Inferior parietal cortex (tissue), 1 donor: ENCODE results near the gene PRKD2.
A peak's percentile ranks its signal among the peaks of the same experiment; 100 is the strongest.
"Not testable (repeated sequence)": the region's sequence is repeated elsewhere in the genome, so short reads cannot be mapped to it uniquely, and the experiment has no call there.

Source experiments
- DNase-seq: peaks from one replicate; pipeline ENCODE4 v3.0.0-alpha.2; 2016; ENCODE audit errors: extremely low spot score

The PRKD2 gene

DNA sequence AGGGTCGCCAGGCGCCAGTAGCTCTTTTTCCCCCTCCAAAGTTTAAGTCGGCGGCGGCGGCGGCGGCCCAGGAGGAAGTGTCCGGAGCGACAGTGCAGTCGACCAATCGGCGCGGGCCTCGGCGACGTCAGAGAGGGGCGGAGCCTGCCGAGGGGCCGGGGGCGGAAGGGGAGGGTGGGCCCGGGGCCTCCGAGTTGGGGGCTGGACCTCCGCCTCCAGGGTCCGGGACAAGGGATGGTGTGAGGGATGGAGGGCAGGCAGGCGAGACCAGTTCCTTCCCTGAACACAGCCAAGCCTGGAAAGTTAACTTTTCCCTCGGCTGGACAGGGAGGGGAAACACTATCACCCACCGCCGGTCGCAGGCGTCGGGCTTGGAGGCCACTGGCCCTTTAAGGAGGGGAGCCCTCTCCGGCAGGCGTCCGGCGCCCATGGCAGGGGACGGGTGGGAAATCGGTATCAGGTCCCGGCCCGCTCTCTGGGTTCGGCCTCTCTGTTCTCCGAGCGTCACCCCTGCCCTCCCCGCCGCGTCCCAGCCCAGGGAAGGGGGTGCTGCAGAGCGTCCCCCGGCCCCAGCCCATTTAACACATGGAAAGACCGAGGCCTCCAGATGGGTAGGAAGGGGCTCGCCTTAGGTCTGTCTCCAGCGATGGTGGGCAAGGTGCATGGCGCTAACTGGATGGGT, at the start of gene PRKD2:
Gene PRKD2 (minus strand): TSS at position 81 of the 682 bp plus-strand sequence. CDS start 744 bp downstream, outside the sequence.
- peak; percentile 72 for DNase-seq

DNA sequence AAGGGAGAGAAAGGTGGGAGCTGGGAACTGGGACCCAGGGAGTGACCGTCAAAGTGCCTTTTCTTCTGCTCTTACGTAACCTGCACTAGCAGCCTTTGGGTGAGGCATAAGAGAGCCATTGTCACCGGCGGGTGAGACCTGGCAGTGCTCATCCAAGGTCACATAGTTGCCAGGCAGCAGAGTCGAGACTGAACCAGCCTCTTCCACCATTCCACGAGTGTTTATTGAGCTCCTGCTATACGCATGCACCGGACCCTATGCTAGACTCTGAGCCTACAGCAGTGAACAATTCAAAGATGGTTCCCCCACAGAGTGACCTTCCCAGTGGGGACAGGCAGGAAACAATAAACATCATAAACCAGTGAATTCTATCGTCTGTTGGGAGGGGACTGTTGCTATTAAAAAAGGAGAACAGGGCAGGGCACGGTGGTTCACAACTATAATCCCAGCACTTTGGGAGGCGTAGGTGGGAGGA, 47.9 kb upstream of the PRKD2 start:
- no peak for DNase-seq

DNA sequence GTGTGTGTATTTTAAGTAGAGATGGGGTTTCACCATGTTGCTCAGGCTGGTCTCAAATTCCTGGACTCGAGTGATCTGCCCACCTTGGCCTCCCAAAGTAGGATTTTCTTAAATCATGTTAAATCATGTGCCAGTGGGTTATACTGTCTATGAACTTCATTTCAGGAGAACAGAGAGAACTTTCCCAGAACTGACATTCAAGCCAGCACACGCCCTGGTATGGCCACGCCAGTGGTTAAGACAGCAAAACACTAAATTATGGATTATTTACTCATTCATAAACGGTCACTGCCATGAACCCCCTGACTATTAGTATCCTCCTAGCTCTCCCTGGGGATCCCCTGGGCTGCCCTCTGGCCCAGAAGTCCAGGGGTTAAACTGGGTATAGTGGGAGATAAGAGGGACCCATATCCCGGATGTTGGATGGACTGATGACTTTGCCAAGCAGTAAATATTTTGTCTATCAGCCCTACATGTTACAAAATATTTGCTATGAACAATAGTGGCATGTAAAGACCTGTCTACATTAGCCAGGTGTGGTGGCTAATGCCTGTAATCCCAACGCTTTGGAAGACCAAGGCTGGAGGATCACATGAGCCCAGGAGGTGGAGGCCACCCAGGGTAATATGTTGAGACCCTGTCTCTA, 45.5 kb upstream of the PRKD2 start:
- no peak for DNase-seq

DNA sequence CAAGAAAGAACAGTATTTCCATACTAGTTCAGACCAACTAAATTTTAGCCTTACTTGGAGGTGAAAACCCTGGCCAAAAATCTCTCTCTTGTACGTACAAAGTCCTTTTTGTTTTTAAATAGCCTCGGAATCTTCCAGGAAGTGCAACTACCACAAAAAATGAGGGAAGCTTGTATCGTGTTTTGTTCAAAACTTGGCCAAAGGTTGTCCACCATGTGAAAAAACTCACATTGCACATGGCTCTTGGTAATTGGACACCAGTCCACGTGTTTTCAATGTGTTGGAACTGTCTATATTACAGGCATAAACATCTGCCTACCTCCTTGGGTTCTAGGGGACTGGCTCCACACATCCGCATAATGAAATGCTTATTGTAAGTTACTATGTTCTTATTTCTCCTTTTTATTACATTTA, 44.5 kb upstream of the PRKD2 start:
- no peak for DNase-seq

DNA sequence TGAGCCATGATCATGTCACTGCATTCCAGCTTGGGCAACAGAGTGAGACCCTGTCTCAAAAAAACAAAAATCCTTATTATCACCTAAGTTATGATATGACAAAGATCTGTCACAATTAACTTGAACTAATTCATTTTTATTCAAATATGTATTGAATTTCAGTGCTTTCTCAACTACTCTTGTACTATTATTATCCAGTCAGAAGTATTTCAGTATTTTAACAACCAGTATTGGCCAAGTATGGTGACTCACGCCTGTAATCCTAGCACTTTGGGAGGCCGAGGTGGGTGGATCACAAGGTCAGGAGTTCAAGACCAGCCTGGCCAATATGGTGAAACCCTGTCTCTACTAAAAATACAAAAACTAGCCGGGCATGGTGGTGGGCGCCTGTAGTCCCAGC, 44.0 kb upstream of the PRKD2 start:
- not testable (repeated sequence) for DNase-seq

DNA sequence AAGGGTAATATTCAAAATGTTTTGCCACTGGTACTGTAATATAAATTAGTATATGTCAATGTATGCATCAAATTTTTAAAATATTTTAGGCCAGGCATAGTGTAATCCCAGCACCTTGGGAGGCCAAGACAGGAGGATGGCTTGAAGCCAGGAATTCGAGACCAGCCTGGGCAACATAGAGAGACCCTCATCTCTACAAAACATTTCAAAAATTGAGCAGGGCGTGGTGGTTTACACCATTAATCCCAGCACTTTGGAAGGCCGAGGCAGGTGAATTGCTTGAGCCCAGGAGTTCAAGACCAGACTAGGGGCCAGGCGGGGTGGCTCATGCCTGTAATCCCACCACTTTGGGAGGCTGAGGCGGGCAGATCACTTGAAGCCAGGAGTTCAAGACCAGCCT, 43.4 kb upstream of the PRKD2 start:
- DNase-seq: no peak

DNA sequence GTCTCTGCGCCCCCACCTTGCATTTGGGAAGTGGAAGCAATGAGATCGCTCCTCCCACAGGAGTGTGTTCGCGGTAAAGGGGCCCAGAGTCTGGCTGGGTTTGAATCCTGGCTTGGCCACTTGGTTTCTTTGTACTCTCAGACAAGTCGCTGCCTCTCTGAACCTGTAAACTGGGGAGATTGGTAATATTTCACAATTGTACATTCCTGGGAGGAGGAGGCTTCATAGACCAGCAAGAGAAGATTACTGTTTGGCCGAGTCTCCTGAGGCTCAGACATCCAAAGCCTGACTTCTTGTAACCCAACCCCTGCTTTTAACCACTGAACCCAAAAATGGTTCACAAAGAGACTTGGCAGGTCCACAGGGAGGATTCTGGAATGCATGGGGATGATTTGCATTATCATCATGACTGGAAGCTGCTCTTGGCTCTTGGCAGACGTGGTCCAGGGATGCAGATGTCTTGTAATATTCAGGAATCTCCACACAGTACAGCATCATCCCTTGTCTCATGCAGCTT, 43.0 kb upstream of the PRKD2 start:
- no peak for DNase-seq

DNA sequence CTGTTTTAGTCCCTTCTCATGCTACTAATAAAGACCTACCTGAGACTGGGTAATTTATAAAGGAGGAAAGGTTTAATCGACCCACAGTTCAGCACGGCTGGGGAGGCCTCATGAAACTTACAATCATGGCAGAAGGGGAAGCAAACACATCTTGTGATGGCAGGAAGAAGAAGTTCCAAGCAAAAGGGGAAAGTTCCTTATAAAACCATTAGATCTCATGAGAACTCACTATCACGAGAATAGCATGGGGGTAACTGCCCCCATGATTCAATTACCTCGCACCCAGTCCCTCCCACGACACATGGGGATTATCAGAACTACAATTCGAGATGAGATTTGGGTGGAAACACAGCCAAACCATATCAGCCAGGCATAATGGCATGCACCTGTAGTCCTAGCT, 42.3 kb upstream of the PRKD2 start:
- DNase-seq: no peak

DNA sequence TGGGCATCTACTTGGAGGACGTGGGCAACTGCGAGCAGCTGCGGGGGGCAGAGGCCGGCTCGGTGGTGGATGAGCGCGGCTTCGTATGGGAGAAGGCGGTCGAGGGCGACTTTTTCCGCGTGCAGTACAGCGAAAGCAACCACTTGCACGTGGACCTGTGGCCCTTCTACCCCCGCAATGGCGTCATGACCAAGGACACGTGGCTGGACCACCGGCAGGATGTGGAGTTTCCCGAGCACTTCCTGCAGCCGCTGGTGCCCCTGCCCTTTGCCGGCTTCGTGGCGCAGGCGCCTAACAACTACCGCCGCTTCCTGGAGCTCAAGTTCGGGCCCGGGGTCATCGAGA, 39.6 kb upstream of the PRKD2 start:
- no peak for DNase-seq

DNA sequence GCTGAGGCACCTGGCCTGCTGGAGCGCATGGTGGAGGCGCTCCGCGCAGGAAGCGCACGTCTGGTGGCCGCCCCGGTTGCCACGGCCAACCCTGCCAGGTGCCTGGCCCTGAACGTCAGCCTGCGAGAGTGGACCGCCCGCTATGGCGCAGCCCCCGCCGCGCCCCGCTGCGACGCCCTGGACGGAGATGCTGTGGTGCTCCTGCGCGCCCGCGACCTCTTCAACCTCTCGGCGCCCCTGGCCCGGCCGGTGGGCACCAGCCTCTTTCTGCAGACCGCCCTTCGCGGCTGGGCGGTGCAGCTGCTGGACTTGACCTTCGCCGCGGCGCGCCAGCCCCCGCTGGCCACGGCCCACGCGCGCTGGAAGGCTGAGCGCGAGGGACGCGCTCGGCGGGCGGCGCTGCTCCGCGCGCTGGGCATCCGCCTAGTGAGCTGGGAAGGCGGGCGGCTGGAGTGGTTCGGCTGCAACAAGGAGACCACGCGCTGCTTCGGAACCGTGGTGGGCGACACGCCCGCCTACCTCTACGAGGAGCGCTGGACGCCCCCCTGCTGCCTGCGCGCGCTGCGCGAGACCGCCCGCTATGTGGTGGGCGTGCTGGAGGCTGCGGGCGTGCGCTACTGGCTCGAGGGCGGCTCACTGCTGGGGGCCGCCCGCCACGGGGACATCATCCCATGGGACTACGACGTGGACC, 39.1 kb upstream of the PRKD2 start:
- no peak for DNase-seq

DNA sequence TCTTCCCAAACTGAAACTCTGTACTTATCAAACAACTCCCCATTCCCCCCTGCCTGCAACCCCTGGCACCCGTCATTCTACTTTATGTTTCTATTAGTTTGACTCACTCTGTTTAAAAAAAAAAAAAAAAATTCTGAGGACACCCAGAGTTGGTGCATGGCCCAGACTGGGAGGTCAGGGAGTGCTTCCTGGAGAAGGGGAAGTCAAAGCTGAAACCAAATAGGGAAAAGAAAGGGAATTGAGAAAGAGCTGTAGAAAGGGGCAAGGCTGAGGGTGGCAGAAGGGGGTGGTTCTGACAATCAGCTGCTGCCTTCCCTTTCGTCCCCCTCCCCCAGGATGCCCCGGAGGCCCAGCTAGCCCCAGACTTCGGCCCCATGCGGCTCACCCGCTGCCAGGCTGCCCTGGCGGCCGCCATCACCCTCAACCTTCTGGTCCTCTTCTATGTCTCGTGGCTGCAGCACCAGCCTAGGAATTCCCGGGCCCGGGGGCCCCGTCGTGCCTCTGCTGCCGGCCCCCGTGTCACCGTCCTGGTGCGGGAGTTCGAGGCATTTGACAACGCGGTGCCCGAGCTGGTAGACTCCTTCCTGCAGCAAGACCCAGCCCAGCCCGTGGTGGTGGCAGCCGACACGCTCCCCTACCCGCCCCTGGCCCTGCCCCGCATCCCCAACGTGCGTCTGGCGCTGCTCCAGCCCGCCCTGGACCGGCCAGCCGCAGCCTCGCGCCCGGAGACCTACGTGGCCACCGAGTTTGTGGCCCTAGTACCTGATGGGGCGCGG, 38.4 kb upstream of the PRKD2 start:
- no peak for DNase-seq

DNA sequence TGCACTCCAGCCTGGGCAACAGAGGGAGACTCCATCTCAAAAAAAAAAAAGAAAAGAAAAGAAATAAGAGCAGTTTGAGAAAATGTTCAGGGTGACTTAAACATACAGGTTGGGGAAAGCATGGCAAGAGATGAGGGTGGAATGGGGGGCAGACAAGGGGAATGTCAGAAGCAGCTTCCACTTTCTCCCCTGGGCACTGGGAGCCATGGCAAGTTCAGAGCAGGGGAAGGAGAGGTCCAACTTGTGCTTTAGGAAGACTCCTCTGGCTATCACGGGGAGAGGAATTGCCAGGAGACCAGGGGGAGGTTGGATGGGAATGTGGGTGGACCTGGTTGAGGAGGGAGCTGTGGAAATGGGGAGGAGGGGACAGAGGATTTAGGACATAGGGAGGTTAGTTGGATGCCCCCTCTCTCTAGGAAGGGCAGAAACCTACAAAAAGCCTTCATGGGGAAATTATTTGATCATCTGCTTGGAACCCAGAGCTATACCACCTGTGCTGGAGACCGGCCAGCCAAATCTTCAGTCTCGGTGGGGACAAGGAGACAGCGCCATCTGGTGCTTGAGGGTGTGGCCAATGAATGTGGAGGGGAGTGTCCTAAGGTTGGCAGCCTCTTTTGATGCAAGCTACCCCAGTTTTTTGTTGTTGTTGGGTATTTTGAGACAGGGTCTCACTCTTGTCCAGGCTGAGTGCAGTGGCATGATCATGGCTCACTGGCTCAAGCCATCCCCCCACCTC, 36.7 kb upstream of the PRKD2 start:
- DNase-seq: no peak

DNA sequence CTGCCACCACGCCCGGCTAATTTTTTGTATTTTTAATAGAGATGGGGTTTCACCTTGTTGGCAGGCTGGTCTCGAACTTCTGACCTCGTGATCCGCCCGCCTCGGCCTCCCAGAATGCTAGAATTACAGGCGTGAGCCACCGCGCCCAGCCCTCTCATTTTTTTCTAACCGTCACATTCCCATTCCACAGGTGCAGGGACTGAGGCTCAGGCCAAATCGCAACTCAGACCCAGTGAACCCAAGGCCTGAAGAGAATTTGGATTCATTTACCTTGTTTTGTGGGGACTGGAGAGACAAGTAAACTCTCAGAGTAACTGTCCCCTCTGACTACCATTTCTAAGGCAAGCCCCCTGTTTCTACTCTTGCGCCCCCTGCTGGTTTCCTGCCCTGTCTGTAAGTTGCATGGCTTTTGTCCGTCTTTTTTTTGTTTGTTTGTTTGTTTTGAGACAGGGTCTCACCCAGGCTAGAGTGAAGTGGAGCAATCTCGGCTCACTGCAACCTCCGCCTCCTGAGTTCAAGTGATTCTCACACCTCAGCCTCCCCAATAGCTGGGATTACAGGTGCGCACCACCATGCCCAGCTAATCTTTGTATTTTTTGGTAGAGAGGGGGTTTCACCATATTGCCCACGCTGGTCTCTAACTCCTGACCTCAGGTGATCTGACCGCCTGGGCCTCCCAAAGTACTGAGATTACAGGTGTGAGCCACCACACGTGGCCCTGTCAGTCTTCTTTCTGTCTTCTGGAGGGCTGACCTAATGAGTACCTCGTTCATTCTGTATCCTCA, 31.6 kb upstream of the PRKD2 start:
- DNase-seq: no peak

DNA sequence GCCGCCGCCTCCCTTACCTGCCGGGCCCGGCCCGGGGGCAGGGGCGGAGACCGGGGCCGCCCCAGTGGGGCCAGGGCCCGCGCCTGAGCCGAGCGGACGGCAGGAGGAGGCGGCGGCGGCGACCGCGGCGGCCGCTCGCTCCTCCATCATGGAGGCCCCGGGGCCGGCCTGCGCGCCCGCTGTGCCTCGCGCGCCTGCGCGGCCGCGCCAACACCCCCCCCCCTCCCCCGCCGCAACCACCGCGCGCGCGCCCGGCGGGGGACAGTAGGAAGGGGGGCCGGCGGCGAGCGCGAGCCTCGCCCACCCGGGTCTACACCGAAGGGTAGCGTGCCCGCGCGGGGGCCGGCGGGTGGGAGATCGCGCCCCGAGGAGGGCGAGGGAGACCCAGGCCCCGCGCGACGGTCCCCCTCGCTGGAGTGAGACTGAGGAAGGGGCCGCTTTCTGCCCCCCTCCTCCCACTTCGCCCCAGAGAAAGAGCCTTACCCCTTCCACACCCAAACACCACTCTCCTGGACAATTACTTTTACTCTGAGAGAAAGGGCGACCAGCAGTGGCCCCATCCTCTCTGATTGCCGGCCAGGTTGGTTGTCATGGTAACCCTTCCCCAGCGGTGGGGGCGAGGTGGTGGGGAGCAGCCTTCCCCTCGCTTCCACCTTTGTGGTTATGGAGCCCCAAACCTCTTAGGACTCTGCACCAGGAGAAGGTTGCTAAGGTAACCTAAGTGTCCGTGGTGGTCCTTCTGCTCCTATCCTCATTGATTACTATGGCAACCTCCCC, 29.6 kb upstream of the PRKD2 start, which contains the start of gene STRN4:
Gene STRN4 (minus strand): TSS at position 170 of the 777 bp plus-strand sequence. CDS start 20 bp downstream, at position 150.
- no peak for DNase-seq

DNA sequence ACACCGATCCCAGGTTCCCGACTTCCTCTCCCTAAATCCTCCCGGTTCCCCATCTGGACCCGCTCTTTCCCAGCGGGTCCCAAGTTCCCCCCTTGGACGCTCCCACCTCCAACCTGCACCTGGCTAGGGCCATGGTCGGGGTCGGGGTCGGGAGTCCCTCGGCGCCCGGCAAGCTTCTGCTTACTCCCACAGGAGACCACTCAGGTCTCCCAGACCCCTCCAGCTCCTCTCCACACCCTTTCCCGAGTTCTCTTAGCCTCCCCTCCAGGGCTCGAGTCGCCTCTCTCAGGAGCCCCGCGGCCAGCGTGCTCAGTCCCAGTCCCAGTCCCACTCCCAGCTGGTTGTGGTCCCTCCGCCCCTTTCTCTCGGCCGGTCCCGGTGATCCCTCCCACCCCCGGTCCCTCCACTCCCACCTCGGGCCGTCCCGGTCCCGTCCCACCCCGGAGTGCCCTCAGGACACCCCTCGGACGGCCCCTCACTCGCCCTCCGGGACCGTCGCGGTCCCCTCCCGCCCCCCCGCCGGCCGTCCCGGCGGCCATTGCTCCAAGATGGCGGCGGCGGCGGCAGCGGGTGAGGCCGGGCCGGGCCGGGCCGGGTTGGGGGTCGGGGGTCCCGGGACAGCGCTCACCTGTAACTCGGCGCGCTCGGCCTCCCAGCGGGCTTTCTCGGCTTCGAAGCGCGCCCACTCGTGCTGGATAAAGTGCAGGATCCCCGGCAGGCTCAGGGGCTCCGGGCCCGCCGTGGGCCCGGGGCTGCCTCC, 28.8 kb upstream of the PRKD2 start, which contains the start of gene FKRP:
Gene FKRP (plus strand): TSS at position 537 of the 760 bp plus-strand sequence. CDS start 9,394 bp downstream, outside the sequence.
- no peak for DNase-seq

DNA sequence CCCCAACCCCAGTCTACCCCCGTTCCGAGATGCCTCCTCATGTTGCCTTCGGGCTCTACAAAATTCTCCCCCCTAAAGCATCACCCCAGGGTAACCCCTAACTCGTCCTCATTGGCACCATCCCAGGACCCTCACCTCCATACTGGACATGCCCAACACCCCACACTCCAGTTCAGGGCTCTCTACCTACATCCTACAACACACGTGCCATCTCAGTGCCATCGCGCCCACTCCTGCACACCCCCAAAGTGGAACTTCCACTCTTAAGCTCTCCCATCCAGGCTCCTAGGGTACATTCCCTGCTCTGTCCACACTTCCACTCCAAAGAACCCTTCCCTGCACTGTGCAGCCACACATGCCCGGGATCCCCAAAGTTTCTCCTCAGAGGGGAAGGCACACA, 28.1 kb upstream of the PRKD2 start:
- DNase-seq: no peak

DNA sequence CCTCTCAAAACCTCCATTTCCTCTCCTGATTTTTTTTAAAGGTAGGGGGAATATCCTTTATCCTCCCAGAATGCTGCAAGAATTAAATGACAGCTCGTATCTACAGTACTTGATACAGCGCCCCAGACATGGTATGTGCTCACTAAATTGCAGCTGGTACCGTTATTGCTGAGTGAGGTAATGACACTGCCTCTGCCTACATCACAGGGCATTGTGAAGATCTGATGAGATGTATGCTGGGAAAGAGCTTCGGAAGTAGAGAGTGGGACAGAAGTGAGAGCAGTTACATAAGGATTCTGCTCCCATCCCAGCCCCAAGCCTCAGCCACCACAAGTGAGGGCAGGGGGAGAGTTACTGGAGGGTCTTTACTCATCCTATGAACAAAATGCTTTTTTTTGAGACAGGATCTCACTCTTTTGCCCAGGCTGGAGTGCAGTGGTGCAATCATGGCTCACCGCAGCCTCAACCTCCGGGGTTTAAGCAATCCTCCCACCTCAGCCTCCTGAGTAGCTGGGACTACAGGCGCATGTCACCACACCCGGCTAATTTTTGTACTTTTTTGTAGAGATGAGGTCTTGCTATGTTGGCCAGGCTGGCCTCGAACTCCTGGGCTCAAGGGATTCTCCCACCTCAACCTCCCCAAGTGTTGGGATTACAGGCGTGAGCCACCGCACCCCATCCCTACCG, 27.2 kb upstream of the PRKD2 start:
- no peak for DNase-seq

DNA sequence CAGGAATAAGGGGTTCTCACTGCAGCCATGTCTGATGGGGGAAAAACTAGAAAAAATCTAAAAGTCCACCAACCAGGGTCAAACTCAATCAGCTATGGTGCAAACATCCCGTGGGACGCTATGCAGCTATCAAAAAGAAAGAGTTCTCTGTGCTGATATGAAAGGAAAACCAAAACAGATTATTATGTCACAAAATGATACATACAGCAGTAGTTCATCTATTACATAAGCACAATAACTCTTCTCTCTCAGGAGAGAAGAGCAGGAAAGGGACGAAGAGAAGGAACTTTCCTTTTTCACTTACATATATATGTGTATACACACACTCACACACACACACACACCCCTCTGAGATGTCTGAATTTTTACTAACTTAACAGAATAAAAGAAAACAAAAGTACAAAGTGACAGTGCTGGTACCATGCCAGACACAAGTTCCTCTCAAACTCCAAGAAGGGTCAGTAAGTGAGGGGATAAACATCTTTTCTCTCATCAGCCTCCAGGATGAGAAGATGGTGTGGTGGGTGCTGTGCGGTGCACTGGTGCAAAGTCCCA, 26.1 kb upstream of the PRKD2 start:
- DNase-seq: no peak
